ENCODE data around the gene CYFIP1. TPM values are rescaled to one million over a fixed set of nuclear protein-coding genes. Genes with fewer than 3 reads are reported as not detected.

CYFIP1 gene
- total and polyA plus RNA-seq, 10 of the 15 experiments (the other 5 are each of a cell fraction or from before 2014, with no cell fraction given), result 3.5 to 46.2 (median 28.3) TPM

GRCh38 chr15:22891426-22892210 lies 88.5 kb downstream of the CYFIP1 start:
- Histone ChIP-seq H3K79me2 (ENCODE audit: control insufficient read depth, insufficient read depth, low read length) (no peaks in the 10 kb centered on the region), H3K4me1 (ENCODE audit: control insufficient read depth, insufficient read depth, low read length) (no peaks in the 10 kb centered on the region), H3K27ac (ENCODE audit: control insufficient read depth, insufficient read depth) (no peak overlapping the region), H3K9ac (ENCODE audit: control insufficient read depth, insufficient read depth, low read length) (no peak overlapping the region), H3K36me3 (ENCODE audit: control insufficient read depth in 2 of 2, insufficient read depth in 2 of 2, low read length in 1 of 2) (peaks cover 4 to 12% of the 10 kb centered on the region in 2 experiments; a peak in 2 of 4 replicates), H3K4me3 (no peak overlapping the region), H3K4me2 (ENCODE audit: control insufficient read depth, insufficient read depth) (no peak overlapping the region), H2AFZ (ENCODE audit: control insufficient read depth, low read depth, low read length) (no peak overlapping the region), H3K27me3 (replicated peaks in 1 of 2; ENCODE audit: control insufficient read depth in 2 of 2, insufficient read depth in 2 of 2, low read length in 1 of 2) (no peaks in the 10 kb centered on the region), H4K20me1 (ENCODE audit: control insufficient read depth, insufficient read depth) (no peaks in the 10 kb centered on the region), H3K9me3 (replicated peaks; ENCODE audit: control insufficient read depth, insufficient read depth, low read length) (no peaks in the 10 kb centered on the region)
- TF ChIP-seq ATF3 (IDR thresholded peaks at IDR 0.05; ENCODE audit: borderline replicate concordance, extremely low read depth, low read depth, low read length), result no peak
- TF ChIP-seq ZNF24 (IDR thresholded peaks at IDR 0.05), result no peak
- TF ChIP-seq SUZ12 (IDR thresholded peaks at IDR 0.05; ENCODE audit: unreplicated experiment), result no peak
- no peak for TF ChIP-seq ATF7 (IDR thresholded peaks at IDR 0.05; ENCODE audit: low read depth)
- TF ChIP-seq EZH2 (IDR thresholded peaks at IDR 0.05; ENCODE audit: borderline replicate concordance, control insufficient read depth, low read depth, low read length), result no peak
- TF ChIP-seq ZNF217 (IDR thresholded peaks at IDR 0.05), result no peak
- no peak for TF ChIP-seq CHD4 (IDR thresholded peaks at IDR 0.05)
- no peak for TF ChIP-seq TCF3 (IDR thresholded peaks at IDR 0.05; ENCODE audit: borderline replicate concordance, insufficient read depth, low read depth, low read length)
- TF ChIP-seq SIN3A (IDR thresholded peaks at IDR 0.05; ENCODE audit: low read depth, low read length), result no peak
- TF ChIP-seq NR2C1 (IDR thresholded peaks at IDR 0.05), result no peak
- DNase-seq (ENCODE audit: low read depth, low spot score) (no peak), ATAC-seq (no peak), FAIRE-seq (no peak)
- POLR2A ChIA-PET, result no interaction called here
- SMC1A ChIA-PET (ENCODE audit: uncharacterized antibody, unreplicated experiment), result no interaction called here
- in situ Hi-C loops (cut with MboI), result loop anchor here (10.0 kb wide), 1 partner anchor 53 kb away; no protein-coding TSS in a partner anchor
- 91% methylated on average over 33 of the region's 33 CpGs for WGBS (ENCODE audit: insufficient coverage, insufficient replicate concordance, low lambda C conversion rate, missing lambda C conversion rate)
- RAD21 ChIA-PET (ENCODE audit: unreplicated experiment), result no interaction called here
- CTCF ChIA-PET, result no interaction called here
- no TSS peak for BruUV-seq (replicated peaks)
- intact Hi-C loops (cut with micrococcal nuclease; ENCODE audit: unreplicated experiment), result no loop called here

All from GM12878 (cell line).